Measurements from ENCODE around the gene DLG2. TPM values are rescaled to one million over a fixed set of nuclear protein-coding genes. Genes with fewer than 3 reads are reported as not detected.
"Not testable (repeated sequence)": the region's sequence is repeated elsewhere in the genome, so short reads cannot be mapped to it uniquely, and the experiment has no call there.

Gene DLG2
- total RNA-seq, 3 donors from 2014 or later (not counting 1 experiment from before 2014, with no cell fraction given) = 1.7 to 2.9 (median 2.2) TPM

GRCh38 chr11:85236211-85236610, 390.9 kb downstream of the DLG2 start:
- Histone ChIP-seq H3K4me3 (ENCODE audit: low read length) (no peak overlapping the region), H3K4me1 (ENCODE audit: control insufficient read depth, insufficient read depth, low read length) (no peaks in the 10 kb centered on the region), H3K36me3 (ENCODE audit: control insufficient read depth, insufficient read depth, low read length) (no peaks in the 10 kb centered on the region), H3K9me3 (ENCODE audit: control insufficient read depth, insufficient read depth, low read length) (no peaks in the 10 kb centered on the region), H3K27me3 (ENCODE audit: control insufficient read depth, insufficient read depth, low read length) (no peaks in the 10 kb centered on the region), H3K27ac (ENCODE audit: low read length) (no peak overlapping the region)
- Mint-ChIP-seq H3K36me3 (peaks cover 11% of the 10 kb centered on the region), H3K4me1 (no peaks in the 10 kb centered on the region), H3K4me3 (no peak overlapping the region), H3K27ac (no peak overlapping the region), H3K27me3 (ENCODE audit: low read depth in 2 of 2) (no peaks in the 10 kb centered on the region), H3K9me3 (peaks cover 15% of the 10 kb centered on the region in 2 donors)
- DNase-seq (no peak), ATAC-seq (no peak)
- no peak for TF ChIP-seq CTCF (IDR thresholded peaks at IDR 0.05)
- 65% methylated on average over 1 of the region's 2 CpGs for WGBS (ENCODE audit: insufficient coverage)
- intact Hi-C loops (cut with micrococcal nuclease) = no loop called here

- intact Hi-C loops (cut with micrococcal nuclease) = no loop called here
- no peak for DNase-seq
- no peak overlapping the region for H3K4me3 ChIP-seq (ENCODE audit: low read length)
- no peaks in the 10 kb centered on the region for H3K27me3 Mint-ChIP-seq (ENCODE audit: low read depth in 2 of 2)
- peaks cover 14 to 17% of the 10 kb centered on the region in 2 donors for H3K9me3 Mint-ChIP-seq
- no peaks in the 10 kb centered on the region for H3K36me3 ChIP-seq (ENCODE audit: control insufficient read depth, insufficient read depth, low read length)
- no peak overlapping the region for H3K4me3 Mint-ChIP-seq
- H3K27ac ChIP-seq (ENCODE audit: low read length) = no peak overlapping the region
- peaks cover 6% of the 10 kb centered on the region for H3K36me3 Mint-ChIP-seq
- H3K27me3 ChIP-seq (ENCODE audit: control insufficient read depth, insufficient read depth, low read length) = no peaks in the 10 kb centered on the region
- peaks cover 2% of the 10 kb centered on the region for H3K9me3 ChIP-seq (ENCODE audit: control insufficient read depth, insufficient read depth, low read length)
- TF ChIP-seq CTCF (IDR thresholded peaks at IDR 0.05) = no peak
- no peak overlapping the region for H3K27ac Mint-ChIP-seq
- ATAC-seq = no peak
- no peaks in the 10 kb centered on the region for H3K4me1 ChIP-seq (ENCODE audit: control insufficient read depth, insufficient read depth, low read length)
- no peaks in the 10 kb centered on the region for H3K4me1 Mint-ChIP-seq
- 69% methylated on average over 2 of the region's 2 CpGs for WGBS (ENCODE audit: insufficient coverage)
Observed at GRCh38 chr11:85232559-85232958, 394.6 kb downstream of the DLG2 start.

- no peaks in the 10 kb centered on the region for H3K4me1 ChIP-seq (ENCODE audit: control insufficient read depth, insufficient read depth, low read length)
- intact Hi-C loops (cut with micrococcal nuclease) = no loop called here
- H3K36me3 ChIP-seq (ENCODE audit: control insufficient read depth, insufficient read depth, low read length) = no peaks in the 10 kb centered on the region
- peaks cover 14 to 17% of the 10 kb centered on the region in 2 donors for H3K9me3 Mint-ChIP-seq
- ATAC-seq (no peak), DNase-seq (no peak)
- H3K27me3 Mint-ChIP-seq (ENCODE audit: low read depth in 2 of 2) = no peaks in the 10 kb centered on the region
- no peak overlapping the region for H3K27ac Mint-ChIP-seq
- WGBS (ENCODE audit: insufficient coverage) = 91% methylated on average over 4 of the region's 4 CpGs
- H3K27ac ChIP-seq (ENCODE audit: low read length) = no peak overlapping the region
- H3K4me3 Mint-ChIP-seq = no peak overlapping the region
- H3K4me1 Mint-ChIP-seq = no peaks in the 10 kb centered on the region
- peaks cover 2% of the 10 kb centered on the region for H3K9me3 ChIP-seq (ENCODE audit: control insufficient read depth, insufficient read depth, low read length)
- no peak overlapping the region for H3K4me3 ChIP-seq (ENCODE audit: low read length)
- H3K36me3 Mint-ChIP-seq = peaks cover 6% of the 10 kb centered on the region
- no peaks in the 10 kb centered on the region for H3K27me3 ChIP-seq (ENCODE audit: control insufficient read depth, insufficient read depth, low read length)
- TF ChIP-seq CTCF (IDR thresholded peaks at IDR 0.05) = no peak
Observed at GRCh38 chr11:85231588-85231987, 395.6 kb downstream of the DLG2 start.

- DNase-seq; H3K4me3 ChIP-seq (ENCODE audit: low read length); H3K27ac Mint-ChIP-seq; H3K4me3 Mint-ChIP-seq; H3K36me3 ChIP-seq (ENCODE audit: control insufficient read depth, insufficient read depth, low read length); ATAC-seq; H3K36me3 Mint-ChIP-seq; H3K27ac ChIP-seq (ENCODE audit: low read length); H3K9me3 ChIP-seq (ENCODE audit: control insufficient read depth, insufficient read depth, low read length); H3K27me3 ChIP-seq (ENCODE audit: control insufficient read depth, insufficient read depth, low read length); H3K4me1 Mint-ChIP-seq; H3K27me3 Mint-ChIP-seq (ENCODE audit: low read depth in 2 of 2); H3K4me1 ChIP-seq (ENCODE audit: control insufficient read depth, insufficient read depth, low read length); intact Hi-C loops (cut with micrococcal nuclease): not testable (repeated sequence)
- H3K9me3 Mint-ChIP-seq = peaks cover 15 to 22% of the 10 kb centered on the region in 2 donors
- WGBS (ENCODE audit: insufficient coverage) = 100% methylated on average over 1 of the region's 1 CpG
Observed at GRCh38 chr11:85229723-85230122, 397.4 kb downstream of the DLG2 start.
